Amygdala (tissue), 56 donors: ENCODE measurements around the gene MRPL44.

ENCODE experiments used
- DNase-seq, 56 donors: peaks; one replicate each; lab custom pipeline; 2025; lab: John Stamatoyannopoulos, UW

The MRPL44 gene

GRCh38 chr2:223969856-223970255 lies 12.6 kb downstream of the MRPL44 start:
- DNase-seq, result no peak

- DNase-seq, result peak in 16 of 56 donors; percentile 2 to 79 (median 13)
These were observed 13.3 kb downstream of the MRPL44 start for GRCh38 chr2:223970343-223971128.

- DNase-seq, result no peak
These were observed 14.5 kb downstream of the MRPL44 start for GRCh38 chr2:223971731-223972130.

GRCh38 chr2:223972656-223973102 lies 15.4 kb downstream of the MRPL44 start:
- DNase-seq, result no peak

GRCh38 chr2:223973606-223974005 lies 16.3 kb downstream of the MRPL44 start:
- DNase-seq, result no peak

GRCh38 chr2:223976635-223977226 lies 19.5 kb downstream of the MRPL44 start:
- DNase-seq, result no peak

GRCh38 chr2:223978451-223978850 lies 21.2 kb downstream of the MRPL44 start:
- DNase-seq, result no peak

GRCh38 chr2:223979730-223980396 lies 22.6 kb downstream of the MRPL44 start:
- no peak for DNase-seq

- DNase-seq, result no peak
These were observed 23.1 kb downstream of the MRPL44 start for GRCh38 chr2:223980397-223980735.

- no peak for DNase-seq
These were observed 23.5 kb downstream of the MRPL44 start for GRCh38 chr2:223980803-223981202.

- DNase-seq, result no peak
These were observed 24.0 kb downstream of the MRPL44 start for GRCh38 chr2:223981241-223981640.

GRCh38 chr2:223989206-223989855 lies 32.1 kb downstream of the MRPL44 start:
- no peak for DNase-seq

- DNase-seq, result no peak
These were observed 32.6 kb downstream of the MRPL44 start for GRCh38 chr2:223989856-223990232.

- DNase-seq, result no peak
These were observed 34.3 kb downstream of the MRPL44 start for GRCh38 chr2:223991611-223992010.

GRCh38 chr2:223993634-223994232 lies 36.5 kb downstream of the MRPL44 start:
- DNase-seq, result peak in 41 of 56 donors; percentile 4 to 86 (median 28)

- DNase-seq, result no peak
These were observed 37.4 kb downstream of the MRPL44 start for GRCh38 chr2:223994562-223995162.

- no peak for DNase-seq
These were observed 38.3 kb downstream of the MRPL44 start for GRCh38 chr2:223995569-223995968.

- no peak for DNase-seq
These were observed 39.1 kb downstream of the MRPL44 start for GRCh38 chr2:223996391-223996790.

- DNase-seq, result no peak
These were observed 40.7 kb downstream of the MRPL44 start for GRCh38 chr2:223997938-223998337.

GRCh38 chr2:223998948-223999347 lies 41.7 kb downstream of the MRPL44 start:
- DNase-seq, result no peak
